Nephron (organoid): ENCODE data around the gene TICAM2.
A peak's percentile ranks its signal among the peaks of the same experiment; 100 is the strongest.
"Not testable (repeated sequence)": the region's sequence is repeated elsewhere in the genome, so short reads cannot be mapped to it uniquely, and the experiment has no call there.

Source experiments
- H3K27ac Mint-ChIP-seq, 3 experiments: 2 replicates each; pipeline ENCODE4 v1.8.0; 2020; ENCODE audit warnings: mixed read lengths in 3 of 3, mild to moderate bottlenecking in 2 of 3, moderate library complexity in 1 of 3
- H3K27me3 Mint-ChIP-seq: 2 replicates; pipeline ENCODE4 v1.8.0; 2021; ENCODE audit warnings: low read depth, mild to moderate bottlenecking, moderate library complexity, mixed read lengths
- H3K36me3 Mint-ChIP-seq: 2 replicates; pipeline ENCODE4 v1.8.0; 2020; ENCODE audit warnings: low read depth, mixed read lengths
- H3K4me1 Mint-ChIP-seq: 2 replicates; pipeline ENCODE4 v1.8.0; 2020; ENCODE audit warnings: mixed read lengths
- H3K4me3 Mint-ChIP-seq, 3 experiments: 2 replicates each; pipeline ENCODE4 v1.8.0; 2020; ENCODE audit warnings: mild to moderate bottlenecking in 3 of 3, mixed read lengths in 3 of 3, moderate library complexity in 2 of 3
- H3K9me3 Mint-ChIP-seq: 2 replicates; pipeline ENCODE4 v1.8.0; 2020; ENCODE audit warnings: mixed read lengths
- CTCF ChIP-seq, 3 experiments: fragments of 200-600 bp; sonication (generic); IDR thresholded peaks; one replicate each; pipeline ENCODE4 v1.5.0; 2021; ENCODE audit warnings: antibody characterized with exemption in 3 of 3; ENCODE audit not compliant: unreplicated experiment in 3 of 3

The TICAM2 gene

GRCh38 chr5:115601701-115602590 lies at the start of gene TICAM2:
Gene TICAM2, minus strand, starts transcription at chr5:115602479. Its CDS starts 21,223 bp downstream, at chr5:115581256.
- H3K27me3 Mint-ChIP-seq = no peaks in the 10 kb centered on the region
- H3K4me3 Mint-ChIP-seq = peak within 1 kb of the TSS; percentile 79 to 85 (median 84)
- TF ChIP-seq CTCF (IDR thresholded peaks at IDR 0.05; ENCODE audit: unreplicated experiment in 3 of 3) = peak in 2 of 3 experiments; percentile 13 to 16
- H3K36me3 Mint-ChIP-seq = peaks cover 19% of the 10 kb centered on the region
- H3K4me1 Mint-ChIP-seq = peaks cover 20% of the 10 kb centered on the region
- H3K27ac Mint-ChIP-seq = peak within 1 kb of the TSS; percentile 65 to 89 (median 84)
- no peaks in the 10 kb centered on the region for H3K9me3 Mint-ChIP-seq

- H3K4me3 Mint-ChIP-seq = no peak overlapping the region
- H3K4me1 Mint-ChIP-seq = no peaks in the 10 kb centered on the region
- peaks cover 11% of the 10 kb centered on the region for H3K27me3 Mint-ChIP-seq
- no peaks in the 10 kb centered on the region for H3K9me3 Mint-ChIP-seq
- no peak for TF ChIP-seq CTCF (IDR thresholded peaks at IDR 0.05; ENCODE audit: unreplicated experiment in 3 of 3)
- no peaks in the 10 kb centered on the region for H3K36me3 Mint-ChIP-seq
- H3K27ac Mint-ChIP-seq = no peak overlapping the region
Observed at GRCh38 chr5:115649541-115649940, 47.3 kb upstream of the TICAM2 start.

- peaks cover 11% of the 10 kb centered on the region for H3K27me3 Mint-ChIP-seq
- no peaks in the 10 kb centered on the region for H3K36me3 Mint-ChIP-seq
- H3K4me3 Mint-ChIP-seq = no peak overlapping the region
- no peak for TF ChIP-seq CTCF (IDR thresholded peaks at IDR 0.05; ENCODE audit: unreplicated experiment in 3 of 3)
- no peaks in the 10 kb centered on the region for H3K4me1 Mint-ChIP-seq
- no peaks in the 10 kb centered on the region for H3K9me3 Mint-ChIP-seq
- H3K27ac Mint-ChIP-seq = no peak overlapping the region
Observed at GRCh38 chr5:115648056-115648455, 45.8 kb upstream of the TICAM2 start.

- H3K4me3 Mint-ChIP-seq, H3K9me3 Mint-ChIP-seq, H3K27ac Mint-ChIP-seq, H3K36me3 Mint-ChIP-seq, H3K4me1 Mint-ChIP-seq: not testable (repeated sequence)
- peaks cover 12% of the 10 kb centered on the region for H3K27me3 Mint-ChIP-seq
Observed at GRCh38 chr5:115645386-115645785, 43.1 kb upstream of the TICAM2 start.

GRCh38 chr5:115644046-115644445 lies 41.8 kb upstream of the TICAM2 start:
- Mint-ChIP-seq H3K36me3 (no peaks in the 10 kb centered on the region), H3K27ac (no peak overlapping the region), H3K27me3 (peaks cover 15% of the 10 kb centered on the region), H3K9me3 (no peaks in the 10 kb centered on the region), H3K4me1 (no peaks in the 10 kb centered on the region), H3K4me3 (no peak overlapping the region)
- no peak for TF ChIP-seq CTCF (IDR thresholded peaks at IDR 0.05; ENCODE audit: unreplicated experiment in 3 of 3)

GRCh38 chr5:115641948-115642347 lies 39.7 kb upstream of the TICAM2 start:
- no peak overlapping the region for H3K27ac Mint-ChIP-seq
- H3K36me3 Mint-ChIP-seq = no peaks in the 10 kb centered on the region
- H3K9me3 Mint-ChIP-seq = no peaks in the 10 kb centered on the region
- H3K27me3 Mint-ChIP-seq = peaks cover 15% of the 10 kb centered on the region
- TF ChIP-seq CTCF (IDR thresholded peaks at IDR 0.05; ENCODE audit: unreplicated experiment in 3 of 3) = no peak
- H3K4me1 Mint-ChIP-seq = no peaks in the 10 kb centered on the region
- no peak overlapping the region for H3K4me3 Mint-ChIP-seq
